HG03135 (cell line): Measurements from ENCODE around the gene MELTF.
A peak's percentile ranks its signal among the peaks of the same experiment; 100 is the strongest.

Source experiments
- ATAC-seq: cut with Tn5 transposase; IDR thresholded peaks from one replicate; pipeline ENCODE4 v1.9.1; 2021; ENCODE audit warnings: mild to moderate bottlenecking, moderate library complexity; ENCODE audit not compliant: unreplicated experiment

The MELTF gene

DNA sequence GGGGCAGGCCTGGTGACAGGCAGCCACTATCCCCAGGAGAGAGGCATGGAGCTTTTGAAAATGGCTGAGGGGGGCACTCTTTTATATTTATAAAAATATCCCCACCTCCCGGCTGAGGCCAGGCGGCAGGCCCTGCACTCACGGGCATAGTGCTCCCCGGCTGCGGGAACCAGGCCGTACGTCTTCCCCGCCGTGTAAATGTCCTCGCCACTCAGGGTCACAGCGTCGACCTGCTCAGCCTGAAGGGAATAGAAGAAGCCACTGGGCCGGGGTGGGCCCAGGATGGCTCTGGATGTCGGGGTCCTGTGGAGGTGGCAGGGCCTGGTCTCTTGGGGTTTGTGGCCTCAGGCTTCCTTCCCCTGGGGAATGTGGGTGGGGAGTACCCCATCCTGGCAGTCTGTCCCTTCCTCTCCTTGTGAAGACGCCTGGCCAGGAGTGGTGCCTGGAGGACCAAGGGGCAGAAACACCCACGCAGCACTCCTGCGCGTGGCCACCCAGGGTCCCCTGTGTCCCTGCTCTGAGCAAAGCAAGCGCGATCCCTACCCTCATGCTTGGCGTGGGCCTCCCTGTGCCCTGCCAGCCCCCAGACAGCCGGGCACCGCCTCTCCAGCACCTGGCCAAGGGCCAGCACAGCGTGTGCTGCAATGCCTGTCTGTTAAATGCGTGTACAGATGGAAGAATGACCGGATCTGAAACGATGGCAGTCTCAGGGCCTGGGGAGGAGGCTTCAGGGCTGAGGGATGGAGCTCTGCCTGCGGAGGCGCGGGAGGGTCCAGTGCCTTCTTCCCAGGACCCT, 18.9 kb downstream of the MELTF start:
- ATAC-seq = no peak

DNA sequence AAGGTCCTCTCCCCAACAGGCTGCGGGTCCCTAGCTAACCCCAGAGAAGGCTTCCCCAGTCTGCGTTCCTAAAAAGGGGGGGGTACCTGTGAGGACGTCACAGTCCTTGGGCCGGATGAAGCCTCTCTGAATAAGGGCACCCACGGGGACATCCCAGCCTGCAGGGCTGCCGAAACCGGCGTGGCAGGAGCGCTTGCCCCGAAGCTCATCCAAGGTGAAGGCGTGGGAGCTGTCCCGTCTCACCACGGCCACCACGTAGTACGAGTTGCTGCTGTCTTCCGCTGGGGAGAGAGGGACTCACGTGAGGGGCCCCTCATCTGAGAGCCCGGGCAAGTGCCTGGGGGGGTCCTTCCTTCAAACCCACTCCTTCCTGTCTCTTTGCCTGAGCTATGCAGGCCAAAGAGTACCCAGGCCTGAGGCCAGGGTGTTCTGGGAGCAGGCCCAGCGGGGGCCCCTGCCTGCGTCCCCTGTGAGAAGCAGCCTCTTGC, 20.0 kb downstream of the MELTF start:
- ATAC-seq = no peak

DNA sequence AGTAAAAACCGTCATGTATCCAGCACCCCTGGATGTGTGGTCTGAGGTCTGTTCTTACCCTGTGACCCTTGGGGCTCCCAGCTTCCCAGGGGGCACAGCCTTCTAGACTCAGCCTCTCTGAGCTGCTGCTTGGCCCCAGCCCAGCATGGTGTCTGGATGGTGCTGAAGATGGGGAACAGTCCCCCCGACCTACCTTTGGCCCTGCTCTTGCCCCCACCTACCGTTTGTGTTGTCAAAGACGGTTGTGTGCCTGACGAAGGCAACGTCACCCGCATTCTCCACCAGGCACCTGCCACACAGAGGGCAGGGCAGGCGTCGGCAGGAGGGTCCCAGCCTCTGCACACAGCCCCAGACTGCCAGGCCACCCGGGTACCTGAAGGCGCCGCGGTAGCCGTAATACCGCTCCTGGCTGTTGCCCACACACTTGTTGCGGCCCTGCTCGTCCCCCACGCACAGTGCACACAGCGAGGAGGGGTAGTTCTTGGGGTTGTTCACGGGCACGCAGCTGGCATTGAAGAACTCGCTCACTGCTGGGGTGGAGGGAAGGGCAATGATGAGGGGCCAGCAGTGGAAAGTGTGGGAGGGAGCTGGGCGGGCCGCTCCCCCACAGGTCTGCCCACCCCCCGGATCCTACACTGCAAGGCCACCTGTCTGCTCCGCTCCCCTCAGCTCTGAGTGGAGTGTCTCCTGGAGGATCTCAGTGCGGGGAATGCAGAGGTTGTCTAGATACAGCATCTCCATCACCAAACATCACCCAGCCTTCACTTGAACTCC, 21.0 kb downstream of the MELTF start:
- no peak for ATAC-seq

DNA sequence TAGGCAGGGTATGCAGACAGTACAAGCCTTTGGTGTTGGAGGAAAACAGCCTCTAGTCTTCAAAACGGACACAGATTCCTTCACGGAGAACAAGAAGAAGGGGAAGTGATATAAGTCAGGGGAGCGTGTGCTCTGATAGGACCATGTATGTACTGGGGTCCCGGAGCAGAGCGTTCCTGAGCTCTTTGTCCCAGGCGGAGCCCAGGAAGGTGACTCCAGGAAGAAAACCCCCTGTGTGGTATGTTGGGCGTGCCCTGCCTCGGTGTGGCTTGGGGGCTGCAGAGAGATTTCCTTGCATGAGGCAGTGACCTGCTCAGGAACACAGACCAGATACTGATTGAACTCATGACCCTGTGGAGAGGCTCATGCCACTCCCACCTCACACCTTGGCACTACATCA, 21.7 kb downstream of the MELTF start:
- ATAC-seq = no peak

GRCh38 chr3:197007296-197007940, 22.2 kb downstream of the MELTF start:
- no peak for ATAC-seq

DNA sequence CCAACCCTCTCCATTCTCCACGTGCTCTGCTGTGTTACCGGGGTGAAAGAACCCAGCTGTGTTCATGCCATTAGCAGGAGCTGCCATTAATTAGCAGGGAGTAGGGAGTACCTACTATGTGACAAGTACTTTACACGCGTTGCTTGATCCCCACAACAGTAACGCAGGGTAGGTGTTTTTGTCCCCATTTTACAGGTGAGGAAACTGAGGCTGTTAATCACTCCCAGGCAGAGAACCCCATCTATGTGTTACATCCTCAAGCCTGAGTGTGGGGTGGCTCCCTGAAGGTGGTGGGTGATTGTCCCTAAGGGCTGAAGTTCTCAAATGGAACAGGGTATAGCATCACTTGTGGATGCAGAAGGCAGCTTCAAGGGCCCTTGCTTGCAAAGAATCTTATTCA, 22.8 kb downstream of the MELTF start:
- no peak for ATAC-seq

- ATAC-seq = no peak
Measured at GRCh38 chr3:197006446-197006845, 23.2 kb downstream of the MELTF start.

- peak; percentile 19 for ATAC-seq
Measured at GRCh38 chr3:197003461-197004385, 25.9 kb downstream of the MELTF start.

- ATAC-seq = peak; percentile 66
Measured at GRCh38 chr3:197002701-197003454, 26.7 kb downstream of the MELTF start.

DNA sequence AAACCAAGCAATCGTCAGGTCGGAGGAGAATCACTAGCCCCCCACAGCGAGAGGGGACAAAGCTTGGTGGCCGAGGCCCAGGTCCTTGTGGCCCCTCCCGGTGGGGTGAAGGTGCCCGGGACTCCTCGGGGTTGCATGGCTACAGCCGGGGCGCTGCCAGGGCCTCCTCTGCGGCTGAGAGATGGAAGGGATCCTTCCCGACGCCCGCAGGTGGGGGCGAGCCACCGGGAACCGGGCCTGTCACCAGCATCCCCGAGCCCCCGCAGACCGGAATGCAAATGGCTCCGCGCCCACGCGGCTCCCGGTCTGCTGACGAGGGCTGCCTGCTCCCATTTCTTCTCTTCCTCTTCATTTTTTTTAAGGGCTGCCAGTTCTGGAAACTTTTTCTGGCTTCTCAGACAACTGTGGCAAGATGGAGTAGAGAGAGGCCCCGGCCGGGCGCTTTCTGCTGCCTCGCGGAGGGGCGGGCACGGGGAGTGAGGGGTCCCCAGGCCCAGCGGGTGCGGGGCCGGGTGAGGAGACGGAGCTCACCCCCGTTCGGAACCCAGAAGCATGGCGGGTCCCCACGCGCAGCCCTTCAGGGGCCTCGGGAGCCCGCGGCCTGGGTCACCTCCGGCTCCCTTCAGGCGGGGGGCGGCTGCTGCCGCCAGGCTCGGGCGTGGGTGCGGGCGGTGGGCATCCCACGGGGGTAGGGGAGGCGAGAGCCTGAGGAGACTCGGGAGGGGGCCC, 27.5 kb downstream of the MELTF start:
- ATAC-seq = peak; percentile 5

DNA sequence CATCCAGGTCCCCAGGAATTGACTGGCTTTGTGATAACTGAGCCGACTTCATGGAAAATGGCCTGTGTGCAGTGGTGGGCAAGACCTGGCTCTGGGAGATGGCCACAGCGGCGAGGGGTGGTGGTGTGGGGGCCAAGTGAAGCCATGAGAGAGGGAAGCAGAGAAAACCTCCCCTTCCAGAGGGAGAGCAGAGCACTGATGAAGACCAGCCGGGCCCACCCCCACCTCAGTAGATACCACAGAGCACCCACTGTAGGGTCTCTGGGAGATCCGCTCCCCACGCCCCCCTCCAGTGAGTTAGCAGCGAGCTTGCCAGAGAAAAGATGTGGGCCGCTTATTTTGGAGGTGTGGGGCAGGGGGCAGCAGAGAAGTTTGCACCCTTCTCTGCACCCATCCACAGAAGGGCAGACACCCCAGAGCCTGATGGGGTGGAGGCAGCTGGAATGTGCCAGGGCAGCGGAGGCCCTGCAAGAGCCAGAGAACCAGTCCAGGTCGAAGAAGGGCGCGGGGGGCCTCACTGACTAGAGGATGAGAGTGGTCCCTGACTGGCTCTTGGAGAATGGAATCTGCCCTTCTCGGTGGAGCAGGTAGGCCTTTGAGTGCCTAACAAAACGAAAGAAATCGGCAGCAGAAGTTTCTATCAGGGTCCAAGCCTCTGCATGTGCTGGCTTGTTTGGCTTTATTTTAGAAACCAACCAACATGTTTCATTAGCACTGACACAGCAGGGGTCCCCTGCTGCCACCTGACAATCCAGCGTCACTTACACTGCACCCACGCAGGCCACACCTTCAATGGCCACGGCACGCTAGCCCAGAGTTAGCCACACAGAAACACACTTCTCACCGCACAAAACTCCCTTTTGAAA, 28.3 kb downstream of the MELTF start:
- no peak for ATAC-seq

GRCh38 chr3:197000211-197000610, 29.4 kb downstream of the MELTF start:
- no peak for ATAC-seq

GRCh38 chr3:196998966-196999760, 30.5 kb downstream of the MELTF start:
- no peak for ATAC-seq

DNA sequence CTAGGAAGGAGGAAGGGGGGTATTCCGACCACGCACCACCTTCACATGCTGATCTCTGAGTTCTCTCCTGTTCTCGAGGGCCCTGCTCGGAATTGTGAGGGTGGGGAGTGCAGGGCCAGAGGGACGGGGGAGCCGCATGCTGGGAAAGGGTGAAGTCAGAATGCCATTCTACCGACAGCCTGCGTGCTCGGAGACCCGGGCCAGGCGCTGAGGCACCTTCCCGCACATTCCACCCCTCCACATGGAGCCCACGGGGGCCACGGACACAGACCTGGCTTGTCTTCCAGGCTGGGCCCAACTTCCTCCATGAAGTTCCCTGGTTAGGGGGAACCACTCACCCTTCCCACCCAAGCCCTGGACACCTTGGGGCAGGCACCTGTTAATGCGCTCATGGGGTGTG, 32.3 kb downstream of the MELTF start:
- ATAC-seq = no peak

DNA sequence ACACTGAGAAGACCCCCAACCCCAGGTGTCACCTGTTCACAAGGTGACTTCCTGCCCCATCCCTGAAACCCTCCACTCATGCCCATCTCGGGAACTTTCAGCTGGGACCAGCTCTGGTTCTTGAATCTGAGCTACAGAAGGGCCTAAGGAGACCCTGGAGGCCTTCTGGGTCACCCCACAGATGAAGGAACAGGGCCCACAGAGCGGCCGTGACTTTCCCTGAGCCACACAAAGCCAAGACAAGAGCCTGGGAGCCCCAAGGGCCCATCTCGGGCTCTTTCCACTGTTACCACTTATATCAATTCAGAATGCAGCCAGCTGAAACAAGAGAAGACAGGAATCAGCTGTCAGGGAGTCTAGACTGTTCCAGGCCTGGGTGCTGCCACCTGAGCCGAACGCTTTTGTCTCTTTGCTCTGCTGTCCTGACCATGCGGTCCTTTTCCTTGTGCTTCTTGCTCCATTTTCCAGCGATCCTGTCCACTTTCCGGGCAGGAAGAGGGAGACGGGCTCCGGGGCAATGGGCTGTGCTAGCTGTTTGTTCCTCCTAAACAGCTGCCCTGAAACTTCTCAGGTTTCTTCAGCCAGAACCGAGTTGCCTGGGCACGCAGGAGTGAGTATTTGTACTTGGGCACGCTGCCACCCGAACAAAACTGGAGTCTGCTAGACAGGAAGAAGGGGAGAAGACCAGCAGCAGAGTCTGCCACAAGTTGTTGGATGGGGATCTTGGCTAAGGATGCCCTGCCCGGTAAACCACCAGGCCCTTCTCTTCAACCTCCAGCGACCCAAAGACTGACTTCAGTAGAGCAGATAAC, 33.0 kb downstream of the MELTF start:
- ATAC-seq = no peak

GRCh38 chr3:196995646-196996355, 33.8 kb downstream of the MELTF start:
- no peak for ATAC-seq
